ENCODE data around the gene MRTFA.

DNA sequence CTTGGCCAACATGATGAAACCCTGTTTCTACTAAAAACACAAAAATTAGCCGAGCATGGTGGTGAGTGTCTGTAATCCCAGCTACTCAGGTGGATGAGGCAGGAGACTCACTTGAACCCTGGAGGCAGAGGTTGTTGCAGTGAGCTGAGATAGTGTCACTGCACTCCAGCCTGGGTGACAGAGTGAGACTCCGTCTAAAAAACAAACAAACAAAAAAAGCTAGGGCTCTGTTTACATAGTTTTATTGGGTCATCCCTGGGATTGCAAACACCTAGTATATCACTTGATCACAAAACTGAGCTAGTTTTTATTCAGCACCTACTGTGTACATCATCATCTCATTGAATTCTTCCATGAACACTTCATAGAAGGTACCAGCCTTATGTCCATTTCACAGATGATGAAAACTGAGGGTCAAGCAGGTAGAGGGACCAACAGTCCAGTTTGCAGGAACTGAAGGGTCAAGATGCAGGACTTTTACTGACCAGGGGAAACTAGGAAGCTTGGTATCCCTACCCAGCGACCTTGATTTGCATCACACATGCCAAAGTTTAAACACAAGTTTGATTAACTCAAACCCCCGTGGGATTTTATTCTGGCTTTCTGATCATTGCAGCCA lies 9.2 kb upstream of the MRTFA start:
- no peak for TF ChIP-seq POLR2A (IDR thresholded peaks at IDR 0.05; ENCODE audit: low read length)
- no peak for TF ChIP-seq GATA1 (IDR thresholded peaks at IDR 0.05; ENCODE audit: low read depth, low read length)

Data from erythroblast (primary cell).